B cell (primary cell): ENCODE data around the gene CEP112. TPM values are rescaled to one million over a fixed set of nuclear protein-coding genes. Genes with fewer than 3 reads are reported as not detected.

ENCODE experiments used
- ATAC-seq: fragments of 200-7000 bp; cut with Tn5 transposase; one replicate; pipeline ENCODE4 v1.10.0; 2021; ENCODE audit warnings: low read depth, mild to moderate bottlenecking, moderate number of reproducible peaks, moderate library complexity
- CTCF ChIA-PET: fragments of 350-600 bp; sonication (Branson Sonifier 250); formaldehyde crosslinking; loops from one replicate; lab custom pipeline; 2021; ENCODE audit warnings: antibody characterized with exemption, inconsistent platforms; lab: Charles Lee
- POLR2A ChIA-PET: fragments of 350-600 bp; sonication (Branson Sonifier 250); formaldehyde crosslinking; loops from one replicate; lab custom pipeline; 2021; ENCODE audit warnings: antibody characterized with exemption; lab: Charles Lee
- DNase-seq: peaks from one replicate; pipeline ENCODE4 v3.0.0; 2013
- H2AFZ ChIP-seq: 2 replicates; pipeline ENCODE4 v1.6.1; 2012; ENCODE audit warnings: mild to moderate bottlenecking, low read depth, low read length; ENCODE audit not compliant: insufficient read depth, poor library complexity, severe bottlenecking
- H3K27ac ChIP-seq, 2 donors: 1 replicate in 1 of 2; 2 replicates in 1 of 2; pipeline ENCODE4 v1.5.1; 2012 to 2013; ENCODE audit warnings: low read length in 2 of 2, mild to moderate bottlenecking in 2 of 2, moderate library complexity in 1 of 2
- H3K27me3 ChIP-seq, 4 experiments: fragments of 200-600 bp in 1 of 4; sonication (generic) in 1 of 4; replicated peaks in 1 of 4; 1 replicate in 2 of 4; 2 replicates in 2 of 4; pipeline versions ENCODE4 v1.6.1 to v1.7.0; 2013 to 2016; ENCODE audit warnings: low read length in 3 of 4, mild to moderate bottlenecking in 2 of 4, mixed read lengths in 1 of 4, moderate library complexity in 1 of 4; ENCODE audit not compliant: insufficient read depth in 4 of 4, control insufficient read depth in 3 of 4; ENCODE audit errors: control extremely low read depth in 1 of 4
- H3K36me3 ChIP-seq, 2 experiments: replicated peaks in 1 of 2; 1 replicate in 1 of 2; 2 replicates in 1 of 2; pipeline versions ENCODE4 v1.6.1 to v1.7.1; 2013; ENCODE audit warnings: low read length in 1 of 2; ENCODE audit not compliant: insufficient read depth in 2 of 2, control insufficient read depth in 1 of 2; ENCODE audit errors: control extremely low read depth in 1 of 2, extremely low read depth in 1 of 2
- H3K4me1 ChIP-seq, 2 donors: fragments of 200-600 bp in 1 of 2; sonication (generic) in 1 of 2; 1 replicate in 1 of 2; 2 replicates in 1 of 2; pipeline versions ENCODE4 v1.5.1 to v1.6.1; 2013 to 2017; ENCODE audit warnings: low read length in 2 of 2; ENCODE audit not compliant: control insufficient read depth in 2 of 2, insufficient read depth in 2 of 2
- H3K4me2 ChIP-seq: replicated peaks from 2 replicates; pipeline ENCODE3; 2012; ENCODE audit warnings: mild to moderate bottlenecking, low read depth, low read length; ENCODE audit not compliant: poor library complexity, severe bottlenecking
- H3K4me3 ChIP-seq, 5 experiments: fragments of 200-600 bp in 1 of 5; sonication (generic) in 1 of 5; 1 replicate in 3 of 5; 2 replicates in 2 of 5; pipeline versions ENCODE4 v1.5.1 to v1.7.0; 2011 to 2016; ENCODE audit warnings: low read length in 4 of 5, mild to moderate bottlenecking in 4 of 5, low read depth in 2 of 5, control low read depth in 1 of 5, moderate library complexity in 1 of 5; ENCODE audit not compliant: insufficient read depth in 1 of 5; ENCODE audit errors: control extremely low read depth in 1 of 5, extremely low read depth in 1 of 5
- H3K79me2 ChIP-seq: fragments of 200-600 bp; sonication (generic); one replicate; pipeline ENCODE4 v1.6.0; 2016; ENCODE audit warnings: low read length; ENCODE audit not compliant: control insufficient read depth, insufficient read depth
- H3K9ac ChIP-seq: fragments of 200-600 bp; sonication (generic); 2 replicates; pipeline ENCODE4 v1.6.1; 2017; ENCODE audit warnings: mild to moderate bottlenecking, low read length, moderate library complexity
- H3K9me3 ChIP-seq, 3 donors: one replicate each; pipeline versions ENCODE4 v1.6.1 to v1.7.1; 2013; ENCODE audit warnings: low read length in 2 of 3; ENCODE audit not compliant: control insufficient read depth in 2 of 3, insufficient read depth in 1 of 3; ENCODE audit errors: control extremely low read depth in 1 of 3
- H4K20me1 ChIP-seq: 2 replicates; pipeline ENCODE4 v1.6.0; 2012; ENCODE audit warnings: mild to moderate bottlenecking, low read length; ENCODE audit not compliant: insufficient read depth, control insufficient read depth, poor library complexity, severe bottlenecking
- H3K27ac Mint-ChIP-seq: one replicate; pipeline ENCODE4 v1.8.0; 2021; ENCODE audit warnings: mixed read lengths
- H3K27me3 Mint-ChIP-seq: one replicate; pipeline ENCODE4 v1.8.0; 2021; ENCODE audit warnings: mixed read lengths
- H3K4me1 Mint-ChIP-seq: one replicate; pipeline ENCODE4 v1.8.0; 2021; ENCODE audit warnings: mixed read lengths
- H3K4me3 Mint-ChIP-seq: one replicate; pipeline ENCODE4 v1.8.0; 2021; ENCODE audit warnings: mixed read lengths
- H3K9me3 Mint-ChIP-seq: one replicate; pipeline ENCODE4 v1.8.0; 2022; ENCODE audit warnings: mixed read lengths; ENCODE audit not compliant: insufficient read depth
- CTCF ChIP-seq: fragments of 200-600 bp; IDR thresholded peaks from one replicate; pipeline ENCODE4 v1.8.0; 2022; ENCODE audit warnings: antibody characterized with exemption, mild to moderate bottlenecking
- EZH2 ChIP-seq: IDR thresholded peaks from 2 replicates; pipeline ENCODE4 v1.6.1; 2012; ENCODE audit warnings: borderline replicate concordance, low read depth, mild to moderate bottlenecking, moderate library complexity, low read length; ENCODE audit not compliant: insufficient read depth, poor library complexity, severe bottlenecking
- WGBS: methylation state at CpG from one replicate; pipeline ENCODE4 v1.1.5; 2013; ENCODE audit warnings: missing lambda C conversion rate; ENCODE audit not compliant: insufficient coverage; 5-methylcytosine and 5-hydroxymethylcytosine counted together
- intact Hi-C: fragments of 100-400 bp; cut with micrococcal nuclease; formaldehyde crosslinking; loops from one replicate; pipeline ENCODE4 v1.10.0; 2022
- polyA plus RNA-seq: library from polyadenylated mRNA; depleted of rRNA; stranded (reverse); fragments of >200 nt; gene quantifications from 2 replicates; pipeline ENCODE4 v1.2.3, GENCODE V29; 2012
- total RNA-seq, 2 donors: library from RNA; stranded (reverse); fragments of 120-200 nt in 1 of 2; gene quantifications; 1 replicate in 1 of 2; 2 replicates in 1 of 2; pipeline versions ENCODE4 v1.2.3 to v1.2.4, GENCODE V29; 2013 to 2022

The CEP112 gene
- total and polyA plus RNA-seq, 2 donors (not counting 1 experiment from before 2014, with no cell fraction given), result 0.57 to 4.6 TPM

GRCh38 chr17:65679165-65679845 lies 512.6 kb downstream of the CEP112 start:
- Histone ChIP-seq H3K27ac (no peak overlapping the region), H3K79me2 (no peaks in the 10 kb centered on the region), H4K20me1 (no peaks in the 10 kb centered on the region), H3K27me3 (no peaks in the 10 kb centered on the region), H3K4me3 (no peak overlapping the region), H3K4me2 (no peak overlapping the region), H3K9me3 (no peaks in the 10 kb centered on the region), H2AFZ (no peak overlapping the region), H3K9ac (no peak overlapping the region), H3K36me3 (no peaks in the 10 kb centered on the region), H3K4me1 (no peaks in the 10 kb centered on the region)
- H3K9me3 Mint-ChIP-seq, result no peaks in the 10 kb centered on the region
- TF ChIP-seq EZH2, result no peak
- TF ChIP-seq CTCF, result no peak
- no peak overlapping the region for H3K27ac Mint-ChIP-seq
- ChIA-PET POLR2A (no interaction called here), CTCF (no interaction called here)
- no peaks in the 10 kb centered on the region for H3K27me3 Mint-ChIP-seq
- no CpG with 5 or more reads among the region's 3 CpGs for WGBS
- ATAC-seq (no peak), DNase-seq (no peak)
- no peak overlapping the region for H3K4me3 Mint-ChIP-seq
- no peaks in the 10 kb centered on the region for H3K4me1 Mint-ChIP-seq
- intact Hi-C loops, result no loop called here

- Histone ChIP-seq H3K4me3 (no peak overlapping the region), H3K4me2 (no peak overlapping the region), H3K9me3 (no peaks in the 10 kb centered on the region), H2AFZ (no peak overlapping the region), H4K20me1 (no peaks in the 10 kb centered on the region), H3K79me2 (no peaks in the 10 kb centered on the region), H3K9ac (no peak overlapping the region), H3K27ac (no peak overlapping the region), H3K4me1 (no peaks in the 10 kb centered on the region), H3K27me3 (no peaks in the 10 kb centered on the region), H3K36me3 (no peaks in the 10 kb centered on the region)
- Mint-ChIP-seq H3K4me1 (no peaks in the 10 kb centered on the region), H3K9me3 (no peaks in the 10 kb centered on the region), H3K27me3 (no peaks in the 10 kb centered on the region), H3K27ac (no peak overlapping the region), H3K4me3 (no peak overlapping the region)
- ChIA-PET POLR2A (no interaction called here), CTCF (no interaction called here)
- 93% methylated on average over 8 of the region's 9 CpGs for WGBS
- TF ChIP-seq CTCF (no peak), EZH2 (no peak)
- ATAC-seq, result no peak
- intact Hi-C loops, result no loop called here
- DNase-seq, result no peak
These were observed 513.4 kb downstream of the CEP112 start for GRCh38 chr17:65678546-65678945.
